GM13976 (cell line): ENCODE data around the gene ATP11A.

Experiments
- DNase-seq: peaks from one replicate; pipeline ENCODE4 v3.0.0; 2012; ENCODE audit warnings: low spot score
- CTCF ChIP-seq: IDR thresholded peaks from 2 replicates; pipeline ENCODE4 v1.5.1; 2012; ENCODE audit warnings: borderline replicate concordance, mild to moderate bottlenecking; ENCODE audit not compliant: insufficient read depth; ENCODE audit errors: extremely low read depth, missing control alignments, control extremely low read depth
- in situ Hi-C: fragments of 300-500 bp; cut with MboI; formaldehyde crosslinking; loops from one replicate; pipeline ENCODE4 v1.12.0; 2022; ENCODE audit warnings: low sequenced_read_pairs, mixed read lengths, inconsistent platforms; ENCODE audit not compliant: unreplicated experiment

The ATP11A gene

DNA sequence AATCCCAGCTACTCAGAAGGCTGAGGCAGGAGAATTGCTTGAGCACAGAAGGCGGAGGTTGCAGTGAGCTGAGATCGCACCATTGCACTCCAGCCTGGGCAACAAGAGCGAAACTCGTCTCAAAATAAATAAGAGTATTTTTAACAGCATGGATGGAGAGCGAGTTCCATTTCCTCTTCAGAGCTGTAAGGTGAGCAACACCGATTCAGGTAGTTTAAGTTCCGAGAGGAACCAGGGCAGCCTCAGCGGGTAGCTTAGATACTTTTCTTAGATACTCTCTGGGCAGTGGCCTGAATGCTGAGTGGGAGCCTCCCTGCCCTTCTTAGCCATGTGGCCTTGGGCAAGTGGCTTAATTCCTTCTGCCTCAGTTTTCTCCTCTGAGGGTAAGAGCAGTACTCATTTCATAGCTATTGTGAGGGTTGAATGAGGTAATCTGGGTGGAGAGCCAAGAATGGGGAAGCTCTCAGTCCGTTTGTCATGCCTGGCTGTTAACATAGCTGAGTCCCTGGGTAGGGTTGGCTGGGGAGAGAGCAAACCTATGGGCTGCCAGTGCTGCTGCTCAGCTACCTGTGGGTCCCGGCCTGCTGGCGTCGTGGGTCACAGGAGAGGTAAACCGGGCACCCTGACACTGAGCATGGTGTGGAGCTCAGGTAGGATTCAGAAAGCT, 4.1 kb downstream of the ATP11A start:
- in situ Hi-C loops = no loop called here
- no peak for TF ChIP-seq CTCF
- DNase-seq = no peak

GRCh38 chr13:112695121-112695520, 5.3 kb downstream of the ATP11A start:
- in situ Hi-C loops = no loop called here
- TF ChIP-seq CTCF = no peak
- DNase-seq = no peak

DNA sequence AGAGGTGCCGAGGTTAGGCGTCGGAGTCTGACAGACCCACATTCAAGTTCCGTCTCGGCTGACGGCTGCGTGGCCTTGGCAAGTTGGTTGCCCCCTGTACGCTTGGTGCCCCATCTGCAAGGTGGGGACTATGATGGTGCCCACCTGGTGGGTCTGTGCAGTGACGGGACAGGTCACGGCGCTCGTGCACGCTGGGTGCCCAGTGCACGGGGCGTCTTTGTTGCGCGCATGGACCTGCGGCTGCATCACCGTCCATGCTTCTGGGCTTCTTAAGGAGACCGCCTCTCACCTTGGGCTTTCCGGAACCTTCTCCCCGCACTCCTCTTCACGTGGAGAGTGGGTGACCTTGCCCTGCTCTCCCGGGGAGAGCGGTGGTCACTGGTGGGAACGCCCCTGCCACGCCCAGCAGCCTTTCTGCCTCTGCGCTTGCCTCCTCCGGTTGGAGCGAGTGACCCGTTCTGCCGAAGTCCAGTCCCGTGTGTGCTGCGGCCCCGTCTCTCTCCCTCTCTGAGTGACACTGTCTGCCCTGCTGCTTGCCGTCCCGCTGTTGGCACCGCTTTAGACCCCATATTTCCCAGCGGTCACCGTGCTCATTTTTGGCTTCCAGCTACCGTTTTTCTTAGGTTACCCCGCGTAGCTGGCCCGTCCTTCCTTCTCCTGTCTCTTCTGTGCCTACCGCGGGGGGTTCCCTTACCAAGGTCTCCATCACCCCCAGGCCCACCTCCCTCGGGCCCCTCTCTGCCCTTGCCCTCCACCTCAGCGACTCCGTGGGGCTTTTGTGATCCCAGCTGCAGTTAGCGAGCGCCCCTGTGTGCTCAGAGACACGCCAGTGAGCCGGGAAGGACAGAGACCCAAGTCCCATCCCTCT, 6.4 kb downstream of the ATP11A start:
- no peak for TF ChIP-seq CTCF
- in situ Hi-C loops = no loop called here
- no peak for DNase-seq

- in situ Hi-C loops = no loop called here
- TF ChIP-seq CTCF = no peak
- no peak for DNase-seq
Observed at GRCh38 chr13:112696869-112697465, 7.1 kb downstream of the ATP11A start.

GRCh38 chr13:112697756-112698655, 8.2 kb downstream of the ATP11A start:
- no peak for DNase-seq
- no peak for TF ChIP-seq CTCF
- in situ Hi-C loops = no loop called here
